ENCODE measurements around the gene CPNE5.

GRCh38 chr6:36735110-36736071, 103.9 kb downstream of the CPNE5 start:
- TF ChIP-seq RAD21 (IDR thresholded peaks at IDR 0.05; ENCODE audit: low read depth) (no peak), REST (IDR thresholded peaks at IDR 0.05; ENCODE audit: low read depth) (no peak), EP300 (IDR thresholded peaks at IDR 0.05; ENCODE audit: borderline replicate concordance) (no peak), MAX (IDR thresholded peaks at IDR 0.05) (no peak), USF1 (IDR thresholded peaks at IDR 0.05) (no peak), CREB1 (IDR thresholded peaks at IDR 0.05; ENCODE audit: low read depth) (no peak), TAF1 (IDR thresholded peaks at IDR 0.05; ENCODE audit: low read depth) (no peak)
